ENCODE data around the gene PRX. TPM values are rescaled to one million over a fixed set of nuclear protein-coding genes. Genes with fewer than 3 reads are reported as not detected.

PRX gene
- total and polyA plus RNA-seq, 12 donors: 1.7 to 3.8 (median 2.6) TPM

- no peak for DNase-seq
- H3K9me3 ChIP-seq: no peaks in the 10 kb centered on the region
- 95 to 96% methylated on average over 33 of the region's 33 CpGs for WGBS, 2 donors
Measured at GRCh38 chr19:40389404-40390083, 23.6 kb downstream of the PRX start.

GRCh38 chr19:40388481-40388880 lies 24.7 kb downstream of the PRX start:
- no peak overlapping the region for H3K27ac ChIP-seq
- H3K27me3 ChIP-seq: no peaks in the 10 kb centered on the region
- TF ChIP-seq, protein P1, sequence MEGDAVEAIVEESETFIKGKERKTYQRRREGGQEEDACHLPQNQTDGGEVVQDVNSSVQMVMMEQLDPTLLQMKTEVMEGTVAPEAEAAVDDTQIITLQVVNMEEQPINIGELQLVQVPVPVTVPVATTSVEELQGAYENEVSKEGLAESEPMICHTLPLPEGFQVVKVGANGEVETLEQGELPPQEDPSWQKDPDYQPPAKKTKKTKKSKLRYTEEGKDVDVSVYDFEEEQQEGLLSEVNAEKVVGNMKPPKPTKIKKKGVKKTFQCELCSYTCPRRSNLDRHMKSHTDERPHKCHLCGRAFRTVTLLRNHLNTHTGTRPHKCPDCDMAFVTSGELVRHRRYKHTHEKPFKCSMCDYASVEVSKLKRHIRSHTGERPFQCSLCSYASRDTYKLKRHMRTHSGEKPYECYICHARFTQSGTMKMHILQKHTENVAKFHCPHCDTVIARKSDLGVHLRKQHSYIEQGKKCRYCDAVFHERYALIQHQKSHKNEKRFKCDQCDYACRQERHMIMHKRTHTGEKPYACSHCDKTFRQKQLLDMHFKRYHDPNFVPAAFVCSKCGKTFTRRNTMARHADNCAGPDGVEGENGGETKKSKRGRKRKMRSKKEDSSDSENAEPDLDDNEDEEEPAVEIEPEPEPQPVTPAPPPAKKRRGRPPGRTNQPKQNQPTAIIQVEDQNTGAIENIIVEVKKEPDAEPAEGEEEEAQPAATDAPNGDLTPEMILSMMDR (IDR thresholded peaks at IDR 0.05): no peak
- no peaks in the 10 kb centered on the region for H3K9me3 ChIP-seq
- no peak for ATAC-seq
- no peaks in the 10 kb centered on the region for H3K36me3 ChIP-seq
- no peak overlapping the region for H3K4me3 ChIP-seq
- 76% methylated on average over 3 of the region's 3 CpGs for WGBS, 2 donors
- intact Hi-C loops (cut with DNase I): no loop called here
- H3K4me1 ChIP-seq: peaks cover 0 to 6% (median 0%) of the 10 kb centered on the region in 9 donors
- no peak for DNase-seq

More at GRCh38 chr19:40389404-40390083, 23.6 kb downstream of the PRX start:
- Histone ChIP-seq H3K27me3 (no peaks in the 10 kb centered on the region), H3K4me1 (peaks cover 0 to 6% (median 0%) of the 10 kb centered on the region in 9 donors), H3K36me3 (no peaks in the 10 kb centered on the region), H3K27ac (no peak overlapping the region), H3K4me3 (no peak overlapping the region)
- no peak for ATAC-seq
- intact Hi-C loops (cut with DNase I): no loop called here
- TF ChIP-seq, protein P1 (IDR thresholded peaks at IDR 0.05): no peak

GRCh38 chr19:40387155-40387554 lies 26.0 kb downstream of the PRX start:
- 88 to 93% methylated on average over 10 of the region's 10 CpGs for WGBS, 2 donors
- ATAC-seq: no peak
- H3K27me3 ChIP-seq: no peaks in the 10 kb centered on the region
- TF ChIP-seq, protein P1 (IDR thresholded peaks at IDR 0.05): no peak
- intact Hi-C loops (cut with DNase I): no loop called here
- no peak for DNase-seq
- no peaks in the 10 kb centered on the region for H3K9me3 ChIP-seq
- H3K4me3 ChIP-seq: no peak overlapping the region
- H3K4me1 ChIP-seq: no peaks in the 10 kb centered on the region
- no peak overlapping the region for H3K27ac ChIP-seq
- no peaks in the 10 kb centered on the region for H3K36me3 ChIP-seq

GRCh38 chr19:40383668-40384248 lies 29.4 kb downstream of the PRX start:
- Histone ChIP-seq H3K4me3 (no peak overlapping the region), H3K4me1 (no peaks in the 10 kb centered on the region), H3K27ac (no peak overlapping the region), H3K36me3 (peaks cover 0 to 18% (median 0%) of the 10 kb centered on the region in 9 donors), H3K27me3 (no peaks in the 10 kb centered on the region), H3K9me3 (no peaks in the 10 kb centered on the region)
- ATAC-seq (no peak), DNase-seq (no peak)
- TF ChIP-seq, protein P1 (IDR thresholded peaks at IDR 0.05): no peak
- intact Hi-C loops (cut with DNase I): no loop called here
- 84 to 85% methylated on average over 28 of the region's 28 CpGs for WGBS, 2 donors
